Activated CD8-positive, alpha-beta memory T cell treated with anti-CD3 and anti-CD28 coated beads, Interleukin-2, amount 50 U/mL, for 1 hour (primary cell): ENCODE measurements around the gene SLC5A5.

Experiments used
- DNase-seq: peaks from one replicate; pipeline ENCODE4 v3.0.0-alpha.2; 2020; ENCODE audit errors: extremely low read depth

SLC5A5 gene

GRCh38 chr19:17847538-17848366 is 24.0 kb upstream of the SLC5A5 start, which contains the start of gene JAK3:
Gene JAK3, minus strand, starts transcription at chr19:17847982. Its CDS starts 3,565 bp downstream, at chr19:17844417.
- DNase-seq = peak; percentile 64

- DNase-seq = no peak
These were observed 23.0 kb upstream of the SLC5A5 start for GRCh38 chr19:17848595-17849292.

DNA sequence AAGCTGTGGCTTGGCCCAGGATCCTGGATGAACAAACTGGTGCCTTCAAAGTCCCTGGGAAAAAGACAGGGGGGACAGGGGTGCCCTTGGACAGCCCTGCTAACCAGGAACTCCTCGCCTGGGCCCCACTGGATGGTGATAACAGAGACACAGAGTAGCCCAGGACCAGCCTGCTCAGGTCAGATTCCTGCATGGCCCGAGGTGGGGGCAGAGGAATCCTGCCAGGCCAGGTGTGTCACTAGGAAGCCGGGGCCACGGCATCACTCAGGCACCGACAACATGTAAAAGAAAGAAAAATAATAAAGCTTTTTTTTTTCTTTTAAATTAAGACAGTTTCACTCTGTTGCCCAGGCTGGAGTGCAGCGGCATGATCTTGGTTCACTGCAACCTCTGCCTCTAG is 17.7 kb upstream of the SLC5A5 start:
- no peak for DNase-seq

DNA sequence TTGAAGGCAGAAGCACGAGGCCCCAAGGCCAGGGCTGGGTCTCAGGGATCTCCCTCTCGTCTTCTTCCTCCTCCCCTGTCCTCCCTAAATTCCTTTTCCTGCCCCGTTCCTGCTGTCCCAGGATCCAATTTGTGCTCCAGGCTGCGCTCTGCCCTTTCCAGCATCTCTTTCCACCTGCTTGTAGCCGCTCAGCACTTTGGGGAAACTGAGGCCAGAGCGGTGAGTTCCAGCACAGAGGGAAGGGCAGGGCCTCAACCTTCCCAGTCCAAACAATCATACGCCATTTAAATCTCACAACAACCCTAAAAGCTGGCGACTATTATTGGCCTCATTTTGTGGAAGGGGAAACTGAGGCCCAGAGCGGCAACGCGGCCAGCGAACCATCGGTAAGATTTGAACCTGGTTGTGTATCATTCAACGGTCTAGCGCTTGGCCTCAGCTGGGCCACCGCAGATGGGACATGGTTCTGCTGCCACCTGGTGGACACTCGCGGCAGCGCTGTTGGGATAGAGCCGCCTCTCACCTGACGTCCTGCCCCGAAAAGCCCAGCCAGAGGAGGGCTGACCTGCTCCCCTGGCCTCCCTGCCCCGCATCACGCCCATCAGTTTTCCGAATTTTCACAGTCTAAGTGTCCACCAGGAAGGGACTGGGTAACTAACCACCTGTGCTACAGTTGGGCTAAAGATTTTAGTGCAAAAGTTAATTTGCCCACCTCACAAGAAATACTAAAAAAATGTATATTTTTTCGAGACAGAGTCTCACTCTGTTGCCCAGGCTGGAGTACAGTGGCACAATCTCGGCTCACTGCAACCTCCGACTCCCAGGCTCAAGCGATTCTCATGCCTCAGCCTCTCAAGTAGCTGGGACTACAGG is 16.2 kb upstream of the SLC5A5 start:
- DNase-seq = peak; percentile 51

- peak; percentile 97 for DNase-seq
These were observed 12.0 kb upstream of the SLC5A5 start, which contains the start of gene RPL18A for GRCh38 chr19:17859533-17860330. Gene RPL18A, plus strand, starts transcription at chr19:17859910. Its CDS starts 47 bp downstream, at chr19:17859957.

GRCh38 chr19:17860331-17860992 is 11.3 kb upstream of the SLC5A5 start:
- DNase-seq = no peak

DNA sequence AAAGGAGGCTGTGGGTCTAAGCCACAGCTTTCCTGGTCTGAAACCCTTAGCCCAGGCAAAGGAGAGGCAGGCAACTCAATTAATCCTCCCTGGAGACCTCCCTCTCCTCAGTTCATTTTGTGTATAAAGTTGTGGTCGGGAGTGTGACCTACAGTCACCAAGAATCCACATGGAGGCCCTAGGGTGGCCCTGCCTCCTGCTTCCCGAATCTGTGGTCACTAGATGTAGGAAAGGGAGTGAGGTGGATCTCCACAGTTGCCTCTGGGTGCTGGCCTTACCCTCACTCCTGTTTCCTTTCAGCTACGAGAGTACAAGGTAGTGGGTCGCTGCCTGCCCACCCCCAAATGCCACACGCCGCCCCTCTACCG is 10.8 kb upstream of the SLC5A5 start:
- DNase-seq = no peak

- DNase-seq = no peak
These were observed 10.0 kb upstream of the SLC5A5 start for GRCh38 chr19:17861542-17862402.

- no peak for DNase-seq
These were observed 8.8 kb upstream of the SLC5A5 start for GRCh38 chr19:17862711-17863519.

GRCh38 chr19:17863520-17864182 is 8.1 kb upstream of the SLC5A5 start:
- no peak for DNase-seq

- DNase-seq = no peak
These were observed 6.1 kb upstream of the SLC5A5 start for GRCh38 chr19:17865364-17866311.

DNA sequence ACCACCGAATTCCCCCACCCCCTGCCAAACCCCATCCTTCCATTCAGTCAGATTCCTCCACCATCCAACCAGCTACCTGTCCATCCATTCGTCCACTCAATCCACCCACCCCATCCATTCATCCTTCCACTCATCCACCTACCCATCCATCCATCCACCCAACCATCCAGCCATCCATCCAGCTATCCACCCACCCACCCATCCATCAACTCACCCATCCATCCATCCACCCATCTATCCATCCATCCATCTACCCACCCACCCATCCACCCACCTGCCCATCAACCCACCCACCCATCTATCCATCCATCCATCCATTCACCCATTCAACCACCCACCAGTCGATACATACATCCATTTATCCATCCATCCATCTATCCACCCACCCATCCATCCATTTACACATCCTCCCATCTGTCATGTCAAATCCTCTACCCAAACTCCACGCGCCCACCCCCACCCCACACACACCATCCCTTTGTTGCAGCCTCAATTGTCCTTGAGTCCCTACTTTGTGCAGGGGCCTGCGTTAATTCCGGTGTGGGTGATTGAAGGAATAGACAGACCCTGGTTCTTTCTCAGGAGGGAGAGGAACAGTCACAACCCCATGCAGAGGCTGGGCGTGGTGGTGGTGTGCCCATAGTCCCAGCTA is 5.3 kb upstream of the SLC5A5 start:
- no peak for DNase-seq

- DNase-seq = no peak
These were observed 4.7 kb upstream of the SLC5A5 start for GRCh38 chr19:17866964-17867486.

DNA sequence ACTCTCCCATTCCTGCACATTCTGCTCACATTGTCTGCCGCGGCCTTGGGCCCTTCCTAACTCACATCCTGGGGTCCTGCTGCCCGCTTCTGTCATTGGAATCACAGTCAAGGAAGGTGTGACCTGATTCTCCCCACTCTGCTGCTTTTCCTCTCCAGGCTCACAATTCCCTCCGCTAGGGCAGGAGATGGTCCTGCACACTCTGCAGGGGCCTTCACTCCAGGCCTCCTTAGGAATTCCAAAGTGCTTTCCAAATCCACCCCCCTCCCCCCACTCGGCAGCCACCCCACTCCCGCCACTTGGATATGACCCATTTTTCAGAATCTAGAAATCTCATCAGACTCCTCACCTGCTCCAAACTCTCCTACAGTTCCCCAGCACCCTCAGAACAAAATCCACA is 3.1 kb upstream of the SLC5A5 start:
- DNase-seq = no peak

DNA sequence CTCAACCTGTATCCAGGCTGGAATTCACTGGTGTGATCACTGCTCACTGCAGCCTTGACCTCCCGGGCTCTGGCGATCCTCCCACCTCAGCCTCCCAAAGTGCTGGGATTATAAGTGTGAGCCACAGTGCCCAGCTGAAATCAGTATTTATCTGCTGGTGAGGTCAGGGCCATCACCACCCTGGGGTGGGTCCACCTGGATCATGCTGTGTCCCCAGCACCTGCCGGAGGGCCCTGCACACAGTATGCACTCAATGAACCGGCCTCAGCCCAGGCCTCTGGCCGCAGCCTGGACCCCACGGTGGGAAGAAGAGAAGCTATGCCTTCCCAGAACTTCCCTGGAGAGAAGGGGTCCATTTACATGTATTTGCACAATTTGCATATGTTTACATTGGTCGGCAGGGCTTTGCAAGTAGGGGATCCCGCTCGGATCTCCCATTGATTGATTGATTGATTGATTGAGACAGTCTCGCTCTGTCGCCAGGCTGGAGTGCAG is 2.6 kb upstream of the SLC5A5 start:
- no peak for DNase-seq
